Globus pallidus (tissue), 1 donor: ENCODE results near the gene CALCOCO1.
"Not testable (repeated sequence)": the region's sequence is repeated elsewhere in the genome, so short reads cannot be mapped to it uniquely, and the experiment has no call there.

Experiments
- DNase-seq: peaks from one replicate; pipeline ENCODE4 v3.0.0-alpha.2; 2015; ENCODE audit warnings: low spot score

CALCOCO1 gene

DNA sequence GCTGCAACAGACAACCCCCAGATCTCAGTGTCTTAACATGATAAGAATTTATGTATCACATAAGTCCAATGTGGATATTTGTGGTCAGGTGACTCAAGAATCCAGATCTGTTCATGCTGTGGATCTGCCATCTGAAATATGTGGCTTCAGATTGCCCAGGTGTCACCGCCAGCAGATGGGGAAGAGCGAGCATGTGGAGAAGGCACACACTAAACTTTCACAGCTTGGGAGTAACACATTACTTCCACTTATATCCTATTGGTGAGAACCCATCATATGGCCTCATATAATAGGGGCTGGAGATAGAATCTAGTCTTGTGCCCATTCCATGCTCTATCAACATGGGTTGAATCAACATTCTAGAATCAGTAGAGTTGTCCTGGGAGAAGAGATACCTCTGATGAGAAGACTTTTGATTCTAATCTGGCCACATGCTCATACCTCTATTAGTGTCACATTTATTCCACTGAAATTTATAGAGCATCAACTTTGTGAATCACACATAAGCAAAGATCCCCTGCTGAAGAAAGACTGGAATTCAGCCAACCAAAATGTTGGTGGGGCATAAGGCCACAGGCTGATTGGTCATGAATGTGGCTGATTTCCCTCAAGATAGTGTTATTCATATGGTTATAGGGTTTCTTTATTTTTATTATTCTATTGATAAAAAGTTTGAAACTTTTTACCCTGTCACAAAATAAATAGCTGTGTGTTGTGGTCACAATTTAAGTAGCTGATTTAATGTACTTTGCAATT lies 6.0 kb upstream of the CALCOCO1 start:
- no peak for DNase-seq

DNA sequence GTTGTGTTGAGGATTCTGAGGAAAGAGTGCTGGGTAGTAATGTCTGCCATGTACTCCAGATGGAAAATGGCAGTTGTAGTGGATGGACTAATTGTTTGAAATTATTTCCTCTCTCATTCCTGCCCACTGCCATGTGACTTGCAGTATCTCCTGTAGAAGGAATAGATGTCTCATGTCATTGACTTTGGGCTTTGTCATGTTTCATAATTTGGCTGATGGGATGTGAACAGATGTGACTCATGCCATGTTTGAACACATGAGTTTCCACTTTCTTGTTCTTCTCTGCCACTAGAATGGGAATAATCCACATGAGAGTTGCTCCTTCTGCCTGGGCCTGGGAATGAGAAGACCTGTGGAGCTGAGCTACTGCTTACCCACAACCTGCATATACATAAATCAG lies 2.4 kb upstream of the CALCOCO1 start:
- no peak for DNase-seq

DNA sequence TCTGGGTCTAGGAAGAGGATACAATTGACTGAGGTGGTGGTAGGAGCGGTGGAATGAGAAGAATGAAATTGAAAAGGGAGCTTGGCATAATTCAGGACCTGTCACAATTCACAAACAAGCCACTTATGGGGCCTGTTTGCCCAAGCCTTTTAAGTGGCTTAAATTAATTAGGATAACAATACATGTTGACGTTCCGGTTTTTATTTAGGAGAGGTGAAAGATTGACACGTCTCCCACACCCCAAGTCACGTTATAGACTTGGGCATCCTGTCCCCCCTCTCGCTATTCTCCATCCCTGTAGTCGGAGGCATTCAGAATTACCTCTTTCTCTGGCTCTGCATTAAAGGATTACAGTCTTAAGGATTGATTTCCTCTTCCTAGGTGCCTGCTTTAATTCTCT lies 954 bp upstream of the CALCOCO1 start:
- no peak for DNase-seq

DNA sequence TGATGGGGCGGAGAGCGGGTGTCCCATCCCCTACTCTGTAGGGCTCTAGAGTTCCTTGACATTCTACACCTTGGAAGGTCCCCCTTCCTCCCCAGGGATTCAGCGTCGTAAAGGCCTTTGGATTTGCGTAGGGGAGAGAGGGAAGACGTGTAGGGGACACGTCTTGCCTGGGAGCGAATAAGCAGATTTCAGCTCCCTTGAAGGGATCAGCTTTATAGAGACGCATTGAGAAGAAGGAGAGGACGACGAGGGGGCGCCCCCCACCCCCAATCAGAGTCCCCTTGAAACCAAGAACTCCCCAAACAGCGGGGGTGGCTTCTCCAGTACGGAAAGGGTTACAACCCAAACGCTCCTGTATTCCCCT lies 324 bp downstream of the CALCOCO1 start:
- no peak for DNase-seq

DNA sequence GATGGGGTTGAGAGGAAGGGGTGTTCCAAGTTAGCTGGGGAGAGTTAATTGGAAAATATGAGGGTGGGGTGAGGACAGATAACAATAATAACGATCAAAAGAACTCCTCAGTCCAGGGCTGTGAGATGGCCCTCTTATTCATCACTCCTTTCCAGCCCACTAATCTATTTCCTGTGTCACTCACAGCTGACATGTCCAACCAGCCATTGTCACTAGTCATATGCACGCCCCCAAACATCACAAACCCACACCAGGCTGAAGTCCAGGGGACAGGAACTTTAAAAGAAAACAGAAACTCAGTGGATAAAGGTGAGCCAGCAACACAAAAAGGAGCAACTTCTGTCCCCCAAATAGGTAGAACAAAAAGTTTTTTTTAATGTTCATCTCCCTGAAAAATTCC lies 911 bp downstream of the CALCOCO1 start:
- DNase-seq, result no peak

DNA sequence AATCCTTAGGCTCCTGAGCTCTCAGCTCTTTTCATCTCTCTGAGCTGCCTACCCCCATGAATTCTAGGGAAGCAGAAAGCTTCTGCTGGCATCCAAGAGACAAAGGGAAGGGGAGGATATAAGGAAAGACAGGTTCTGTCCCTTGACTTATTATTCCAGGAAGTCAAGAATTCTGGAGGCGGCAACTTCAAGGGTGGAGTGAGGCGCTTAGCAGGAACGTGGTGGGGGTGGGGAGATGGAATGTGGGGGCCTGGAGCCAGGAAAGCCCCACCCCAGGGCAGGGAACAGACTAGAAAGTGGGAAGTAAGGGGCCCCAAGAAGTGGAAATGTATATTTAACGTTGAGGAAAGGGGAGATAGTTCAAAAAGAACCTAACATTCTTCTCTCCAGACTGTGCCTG lies 1.4 kb downstream of the CALCOCO1 start:
- DNase-seq, result no peak

DNA sequence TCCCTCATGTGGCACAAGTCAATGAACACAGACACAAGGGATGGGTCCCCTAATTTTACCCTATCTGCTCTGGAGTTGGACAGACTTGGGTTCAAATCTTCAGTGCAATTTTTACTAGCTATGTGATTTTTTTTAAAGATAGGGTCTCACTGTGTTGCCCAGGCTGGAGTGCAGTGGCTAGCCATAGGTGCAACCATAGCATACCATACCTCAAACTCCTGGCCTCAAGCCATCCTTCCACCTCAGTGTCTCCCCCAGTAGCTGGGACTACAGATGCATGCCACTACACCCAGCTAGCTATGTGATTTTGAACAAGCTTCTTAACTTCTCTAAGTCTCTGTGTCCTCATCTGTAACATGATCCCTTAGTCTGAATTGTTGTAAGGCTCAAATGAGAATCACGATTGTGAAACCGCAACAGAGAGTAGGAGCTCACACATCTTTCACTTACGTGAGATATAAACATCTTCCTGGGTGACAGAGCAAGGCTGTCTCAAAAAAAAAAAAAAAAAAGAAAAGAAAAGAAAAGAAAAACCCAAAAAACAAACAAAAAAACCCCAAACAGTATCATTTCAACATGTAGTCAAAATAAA lies 4.7 kb downstream of the CALCOCO1 start:
- DNase-seq, result no peak

DNA sequence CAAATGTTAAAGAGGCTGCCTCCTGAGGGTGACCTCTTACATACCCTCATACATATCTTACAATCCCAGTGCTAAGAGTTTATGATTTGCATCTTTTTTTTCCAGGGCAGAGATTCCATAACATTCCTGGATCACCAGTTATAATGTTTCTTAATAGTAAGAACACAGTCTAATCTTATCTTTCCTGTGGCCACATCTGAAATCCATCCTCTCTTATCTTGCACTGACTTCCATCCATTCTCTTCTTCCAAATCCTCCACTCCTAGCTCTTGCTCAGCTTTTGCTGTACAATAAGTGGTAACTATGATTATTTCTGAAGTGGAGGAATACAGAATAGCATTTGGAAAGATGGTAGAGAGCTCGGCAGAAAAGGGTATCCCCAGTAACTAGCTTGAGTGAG lies 6.3 kb downstream of the CALCOCO1 start:
- DNase-seq, result no peak

DNA sequence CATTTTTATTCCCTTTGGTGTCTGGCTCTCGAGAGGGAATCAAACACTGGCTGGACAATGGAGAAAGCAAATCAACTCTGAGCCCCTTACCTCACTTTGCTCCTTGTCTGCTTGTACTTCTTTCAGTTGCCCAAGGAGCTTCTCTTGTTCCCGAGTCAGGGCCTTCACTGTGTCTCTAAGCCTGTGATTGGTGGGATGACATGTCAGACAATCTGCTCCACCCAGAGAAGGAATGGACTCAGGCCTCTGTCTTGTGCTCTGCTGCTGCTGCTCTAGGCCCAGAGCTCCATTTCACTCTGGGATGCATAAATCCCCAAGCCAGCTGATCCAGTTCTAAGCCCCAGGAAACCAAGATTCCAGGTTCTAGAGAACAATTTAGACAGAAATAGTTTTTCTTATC lies 7.6 kb downstream of the CALCOCO1 start:
- DNase-seq, result no peak

DNA sequence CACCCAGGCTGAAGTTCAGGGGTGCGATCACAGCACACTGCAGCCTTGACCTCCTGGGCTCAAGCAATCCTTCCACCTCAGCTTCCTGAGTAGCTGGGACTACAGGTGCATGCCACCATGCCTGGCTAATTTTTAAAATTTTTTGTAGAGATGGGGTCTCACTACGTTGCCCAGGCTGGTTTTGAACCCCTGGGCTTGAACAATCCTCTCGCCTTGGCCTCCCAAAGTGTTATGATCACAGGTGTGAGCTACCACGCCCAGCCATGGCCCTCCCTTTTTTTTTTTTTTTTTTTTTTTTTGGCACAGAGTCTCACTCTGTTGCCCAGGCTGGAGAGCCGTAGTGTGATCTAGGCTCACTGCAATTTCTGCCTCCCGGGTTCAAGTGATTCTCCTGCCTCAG lies 8.7 kb downstream of the CALCOCO1 start:
- not testable (repeated sequence) for DNase-seq

DNA sequence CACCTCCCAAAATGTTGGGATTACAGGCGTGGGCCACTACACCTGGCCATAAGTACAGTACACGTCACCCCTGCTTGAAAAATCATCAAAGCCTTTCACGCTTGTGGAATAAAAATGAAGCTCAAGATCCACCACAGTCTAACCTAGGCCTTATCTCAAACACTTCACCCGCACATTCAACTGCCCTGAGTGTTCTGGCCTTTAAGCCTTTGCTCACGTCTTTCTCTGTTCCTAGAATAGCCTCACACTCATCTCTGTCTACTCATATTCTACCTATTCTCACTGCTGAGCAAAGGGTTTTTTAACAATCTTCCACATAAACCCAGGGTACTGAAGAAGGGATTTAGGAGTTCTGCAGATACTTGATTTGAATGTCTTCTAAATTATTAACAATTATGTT lies 9.9 kb downstream of the CALCOCO1 start:
- DNase-seq, result no peak

DNA sequence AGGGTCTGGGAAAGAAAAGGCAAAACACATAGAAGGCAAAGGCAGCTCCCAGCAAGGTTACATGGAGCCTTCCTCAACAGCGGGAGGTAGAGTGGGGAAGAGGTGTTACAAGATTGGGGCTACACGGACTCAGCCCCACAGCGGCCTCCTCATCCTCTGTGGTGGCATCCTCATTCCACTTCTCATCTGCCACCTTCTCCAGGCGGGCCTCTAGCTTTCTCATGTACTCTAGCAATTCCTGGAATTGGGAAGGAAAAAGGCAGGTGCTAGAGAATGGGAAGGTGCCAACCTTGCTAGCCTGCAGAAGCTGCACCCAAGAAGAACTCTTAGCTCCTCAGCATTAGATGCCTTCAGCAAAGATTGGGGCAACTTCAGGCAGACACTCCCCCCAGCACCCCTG lies 13.2 kb downstream of the CALCOCO1 start:
- DNase-seq, result no peak

DNA sequence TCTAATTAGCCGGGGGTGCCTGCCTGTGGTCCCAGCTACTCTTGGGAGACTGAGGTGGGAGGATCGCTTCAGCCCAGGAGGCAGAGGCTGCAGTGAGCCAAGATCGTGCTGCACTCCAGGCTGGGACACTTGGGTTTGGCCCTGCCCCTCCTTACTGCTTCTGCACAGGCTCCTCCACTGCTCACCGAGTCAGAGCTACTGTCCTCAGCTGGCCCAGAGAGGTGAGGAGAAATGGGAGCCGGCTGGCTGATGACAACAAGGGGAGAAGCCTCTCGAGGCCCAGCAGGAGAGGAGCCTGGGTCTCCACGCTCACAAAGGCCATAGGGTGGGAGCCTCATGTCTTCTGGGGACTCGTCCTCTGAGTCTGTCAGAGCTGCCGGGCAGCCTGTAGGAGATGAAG lies 13.7 kb downstream of the CALCOCO1 start:
- DNase-seq, result no peak

DNA sequence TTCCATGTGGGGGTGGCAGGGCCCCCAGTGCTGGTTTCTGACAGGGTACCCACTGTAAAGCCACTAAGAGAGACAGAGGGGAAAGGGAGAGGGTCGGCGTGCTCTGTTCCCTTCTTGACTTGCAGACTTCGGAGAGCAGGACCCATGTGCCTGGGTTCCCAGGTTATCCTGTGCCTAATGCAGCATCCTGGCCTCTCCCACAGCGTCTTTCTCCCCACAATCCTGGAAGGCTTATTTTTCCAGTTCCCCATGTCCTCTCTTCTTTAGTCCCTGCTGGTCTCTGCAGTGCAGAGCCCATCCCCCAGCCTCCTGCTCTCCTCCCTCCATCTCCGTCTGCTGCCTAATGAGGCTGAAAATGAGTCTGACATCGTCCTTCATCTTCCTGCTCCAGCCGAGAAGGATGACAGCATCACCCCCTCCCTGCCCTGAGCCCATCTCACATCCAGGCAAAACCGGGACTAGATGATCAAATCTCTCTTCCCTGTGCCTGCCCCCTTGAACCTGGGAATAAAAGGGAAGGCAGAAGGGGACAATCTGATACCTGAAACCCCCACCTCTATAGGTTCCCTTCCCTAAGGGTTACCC lies 15.1 kb downstream of the CALCOCO1 start:
- DNase-seq, result no peak

DNA sequence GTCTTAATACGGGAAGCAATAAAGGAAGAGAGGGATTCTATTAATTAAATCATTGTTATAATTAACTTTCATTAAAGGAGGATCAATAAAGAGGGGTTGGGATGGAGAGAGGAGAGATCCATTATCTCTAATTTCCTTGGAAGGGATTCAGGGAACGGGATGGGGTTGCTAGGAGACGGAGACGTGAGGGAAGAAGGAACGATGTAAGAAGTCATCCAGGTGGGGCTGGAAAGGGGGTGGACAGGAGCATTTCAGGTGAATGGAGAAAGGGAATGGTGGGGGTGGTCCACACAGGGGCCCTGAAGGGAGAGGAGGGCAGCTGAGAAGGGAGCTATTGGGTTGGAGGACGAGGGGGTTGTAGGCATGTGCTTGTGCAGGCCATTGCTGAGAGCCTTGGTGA lies 17.2 kb downstream of the CALCOCO1 start:
- DNase-seq, result no peak

DNA sequence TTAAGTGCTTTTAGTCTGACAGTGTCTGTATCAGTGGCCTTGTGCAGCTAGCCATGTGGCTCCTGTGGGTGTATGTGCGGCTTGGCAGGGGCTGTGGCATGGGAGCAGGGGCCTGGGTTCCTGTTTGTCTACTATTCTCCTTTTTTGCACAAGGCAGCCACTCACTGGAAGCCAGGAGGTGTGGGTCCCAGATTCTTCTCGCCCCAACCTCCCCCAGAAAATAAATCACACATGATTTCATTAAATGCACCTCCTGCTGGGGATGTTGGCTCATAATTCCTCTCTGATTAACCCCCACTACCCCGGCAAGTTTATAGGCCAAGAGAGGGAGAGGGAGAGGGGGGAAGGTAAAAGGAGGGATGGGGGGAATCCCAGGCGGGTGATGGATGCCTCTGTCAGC lies 17.6 kb downstream of the CALCOCO1 start:
- DNase-seq, result no peak

DNA sequence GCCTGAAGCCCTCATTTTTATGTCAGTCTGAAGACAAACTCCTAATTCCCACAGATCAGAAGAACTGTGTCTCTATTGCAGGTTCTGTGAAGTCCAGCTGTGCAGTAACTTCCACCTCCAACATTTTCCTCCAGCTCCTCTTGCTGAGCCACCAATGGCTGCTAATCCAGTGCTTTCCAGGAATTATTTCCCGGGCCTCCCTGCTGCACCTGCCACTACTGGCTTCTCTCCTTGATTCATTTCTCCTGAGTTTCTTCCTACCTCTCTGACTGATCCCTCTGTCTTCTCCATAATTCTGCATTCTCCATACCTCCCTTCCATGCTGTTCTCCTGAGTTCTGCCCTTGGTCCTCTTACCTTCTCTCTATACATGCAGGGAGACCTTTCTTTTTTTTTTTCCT lies 21.2 kb downstream of the CALCOCO1 start:
- DNase-seq, result no peak

DNA sequence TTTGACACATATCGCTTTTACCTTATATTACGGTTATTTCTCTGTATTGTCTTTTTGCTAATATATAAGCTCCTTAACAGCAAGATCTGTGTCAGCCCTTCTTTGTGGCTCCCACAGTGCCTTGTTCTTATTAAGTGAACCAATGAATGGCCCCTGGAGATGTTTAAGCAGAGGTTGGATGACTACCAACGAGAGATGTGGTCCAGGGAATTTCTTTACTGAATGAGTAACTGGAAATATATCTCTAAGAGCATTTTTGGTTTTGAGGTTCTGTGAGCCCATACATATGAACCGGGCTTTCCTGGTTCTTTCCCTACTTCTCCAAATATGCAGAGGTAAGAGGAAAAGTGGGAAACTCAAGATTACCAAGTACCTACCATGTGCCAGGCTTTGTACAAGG lies 23.5 kb downstream of the CALCOCO1 start:
- DNase-seq, result no peak

DNA sequence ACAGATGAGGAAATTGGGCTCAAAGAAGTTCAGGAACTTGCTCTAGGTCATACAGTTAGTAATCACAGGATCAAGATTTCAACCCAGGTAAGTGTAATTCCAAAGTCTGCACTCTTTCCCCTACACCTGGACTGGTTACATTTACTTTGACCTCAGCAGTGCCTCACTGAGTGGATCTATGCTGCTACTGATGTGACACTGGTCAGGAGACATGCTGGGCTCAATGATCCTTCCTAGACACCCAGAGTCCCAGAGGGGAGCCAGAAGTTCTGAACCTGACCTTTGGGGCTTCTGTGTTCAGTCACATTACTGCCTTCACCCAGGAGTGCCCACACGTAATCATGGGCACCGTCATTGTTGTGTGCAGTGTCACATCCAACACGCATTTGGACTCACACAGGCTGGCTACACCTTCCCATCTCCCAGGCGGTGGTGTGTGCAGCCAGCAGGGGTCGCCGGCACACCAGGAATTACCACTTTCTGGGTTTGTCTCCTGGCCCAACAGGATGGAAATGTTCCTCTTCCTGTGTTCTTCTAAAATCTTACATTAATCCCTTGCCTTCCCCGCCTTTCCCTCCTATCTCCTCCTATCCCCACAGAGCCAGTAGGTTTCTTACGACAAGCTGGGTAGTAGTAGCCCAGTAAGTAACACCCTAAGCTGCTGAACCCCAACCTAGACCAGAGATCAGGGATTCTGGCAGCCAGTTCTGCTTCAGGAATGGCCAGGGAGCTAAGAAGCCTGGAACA lies 25.6 kb downstream of the CALCOCO1 start:
- DNase-seq, result peak; percentile 65

DNA sequence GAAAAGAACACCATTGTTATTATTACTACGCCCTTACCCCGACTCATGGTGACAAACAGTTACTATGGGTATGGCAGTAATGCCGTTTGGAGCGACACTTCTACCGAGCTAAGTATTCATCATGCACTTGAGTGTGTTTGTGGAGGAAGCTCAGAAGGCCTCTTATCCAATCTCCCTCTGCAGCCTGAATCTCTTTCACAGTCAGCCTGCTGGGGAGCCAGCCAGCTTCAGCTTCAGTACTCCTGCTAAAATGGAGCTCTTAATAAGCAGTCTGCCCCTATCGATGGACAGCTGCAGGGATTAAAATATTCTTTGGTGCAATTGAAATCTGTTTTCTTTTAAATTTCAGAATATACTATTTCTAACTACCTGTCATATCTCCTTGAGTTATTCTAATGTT lies 26.7 kb downstream of the CALCOCO1 start:
- DNase-seq, result peak; percentile 25

DNA sequence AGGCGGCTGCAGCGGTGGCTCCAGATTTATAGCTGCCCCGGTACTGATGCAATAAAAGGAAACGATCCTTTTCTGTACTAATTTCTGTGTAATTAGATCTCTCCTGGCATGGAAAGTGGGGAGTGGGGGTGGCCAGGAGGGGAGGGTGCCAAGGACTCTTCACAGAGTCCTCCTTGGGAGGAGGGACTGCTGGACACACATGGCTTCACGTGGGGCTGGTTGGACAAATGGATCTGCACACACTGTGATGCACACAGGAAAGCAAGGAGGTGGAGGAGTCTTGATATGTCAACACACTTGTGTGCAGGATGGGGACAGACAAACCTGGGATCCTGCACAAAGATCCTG lies 27.6 kb downstream of the CALCOCO1 start:
- DNase-seq, result no peak

DNA sequence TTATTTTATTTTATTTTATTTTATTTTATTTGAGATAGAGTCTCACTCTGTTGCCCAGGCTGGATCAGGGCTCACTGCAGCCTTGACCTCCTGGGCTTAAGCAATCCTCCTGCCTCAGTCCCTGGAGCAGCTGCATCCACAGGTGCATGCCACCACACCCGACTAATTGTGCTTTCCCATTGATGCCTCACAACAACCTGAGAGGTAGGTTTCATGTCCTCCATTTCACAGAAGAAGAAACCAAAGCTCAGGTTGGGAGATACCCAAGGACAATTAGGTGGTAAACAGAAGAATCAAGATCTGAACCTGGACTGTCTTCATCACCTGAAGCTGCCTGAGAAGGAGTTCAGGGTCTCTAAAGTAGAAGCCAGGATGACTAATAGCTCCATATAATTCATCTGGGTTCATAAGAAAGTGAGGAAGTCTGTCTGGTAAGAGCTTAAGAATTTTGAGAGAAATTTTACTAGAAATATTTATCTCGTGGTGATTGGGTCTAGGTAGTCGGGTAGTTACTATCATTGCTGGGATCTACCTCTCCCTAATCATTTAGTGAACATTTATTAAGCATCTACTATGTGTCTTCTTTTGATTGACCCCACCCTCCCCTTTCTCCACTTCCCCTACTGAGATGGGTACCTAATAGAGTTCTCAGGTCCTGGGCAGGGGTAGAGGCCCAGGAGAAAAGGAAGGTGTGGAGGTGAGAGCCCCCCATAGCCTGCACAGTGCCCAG lies 28.1 kb downstream of the CALCOCO1 start:
- DNase-seq, result no peak
